Stimulated activated CD4-positive, alpha-beta T cell treated with anti-CD3 and anti-CD28 coated beads, Interleukin-4, amount 100 ng/mL, for 24 hours (primary cell): ENCODE results near the gene CAMTA1.

Source experiments
- DNase-seq: peaks from one replicate; pipeline ENCODE4 v3.0.0-alpha.2; 2020

The CAMTA1 gene

DNA sequence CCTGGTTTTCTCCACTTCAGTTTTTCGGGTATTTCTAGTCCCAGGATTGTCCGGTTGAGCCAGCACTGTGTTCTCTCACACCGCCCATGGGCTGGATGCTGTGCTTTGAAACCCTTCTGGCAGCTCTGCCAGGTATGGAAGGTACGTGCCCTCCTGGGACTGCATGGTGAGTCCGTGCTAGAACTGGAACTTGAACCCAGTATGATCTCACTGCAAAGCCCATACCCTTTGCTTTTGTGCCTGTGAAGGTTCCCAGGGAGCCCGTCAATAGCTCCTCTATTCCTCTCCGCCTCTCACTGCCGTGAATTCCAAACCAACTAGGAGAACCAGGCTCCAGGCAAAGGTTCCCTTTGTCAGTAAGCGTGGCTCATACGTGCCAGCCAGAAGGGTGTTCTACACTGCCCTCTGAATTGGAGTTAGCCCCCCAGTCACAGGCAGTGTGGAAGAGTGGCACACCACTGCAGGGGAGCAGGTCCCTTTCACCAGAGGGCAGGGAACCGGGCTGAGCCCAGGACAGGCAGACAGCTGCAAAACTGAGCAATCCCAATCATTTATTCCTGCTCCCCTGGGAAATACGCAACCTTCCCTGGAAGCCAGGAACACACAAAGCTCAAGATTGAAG, 310.2 kb downstream of the CAMTA1 start:
- DNase-seq, result no peak

DNA sequence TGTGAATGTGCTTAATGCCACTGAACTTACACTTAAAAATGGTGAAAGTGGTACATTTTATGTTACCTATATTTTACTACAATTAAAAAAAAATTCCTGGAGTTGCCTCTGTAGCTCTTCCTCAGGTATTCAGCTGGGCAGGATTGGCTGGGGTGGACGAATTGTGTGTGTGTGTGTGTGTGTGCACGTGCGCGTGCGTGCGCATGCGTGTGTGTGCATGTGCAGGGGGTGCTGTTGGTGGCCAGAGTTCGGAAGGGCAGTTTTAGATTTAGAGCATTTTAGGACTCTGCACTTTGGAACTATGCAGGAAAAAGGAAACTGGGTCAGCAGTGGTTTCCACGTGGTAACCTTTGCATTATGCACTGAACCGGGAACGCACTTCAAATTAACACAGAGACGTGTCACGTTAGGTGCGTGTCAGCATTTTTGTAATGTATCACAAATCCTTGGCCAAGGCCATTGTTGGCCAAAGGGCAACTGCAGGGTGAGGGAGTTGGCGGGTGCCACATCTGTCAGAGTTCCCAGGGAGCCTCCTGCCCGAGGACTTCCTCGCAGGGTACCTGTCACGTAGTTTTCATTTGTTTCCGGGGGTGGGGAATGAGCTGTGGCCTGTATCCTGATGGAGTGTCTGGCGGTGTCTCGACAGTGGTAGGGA, 312.8 kb downstream of the CAMTA1 start:
- no peak for DNase-seq

DNA sequence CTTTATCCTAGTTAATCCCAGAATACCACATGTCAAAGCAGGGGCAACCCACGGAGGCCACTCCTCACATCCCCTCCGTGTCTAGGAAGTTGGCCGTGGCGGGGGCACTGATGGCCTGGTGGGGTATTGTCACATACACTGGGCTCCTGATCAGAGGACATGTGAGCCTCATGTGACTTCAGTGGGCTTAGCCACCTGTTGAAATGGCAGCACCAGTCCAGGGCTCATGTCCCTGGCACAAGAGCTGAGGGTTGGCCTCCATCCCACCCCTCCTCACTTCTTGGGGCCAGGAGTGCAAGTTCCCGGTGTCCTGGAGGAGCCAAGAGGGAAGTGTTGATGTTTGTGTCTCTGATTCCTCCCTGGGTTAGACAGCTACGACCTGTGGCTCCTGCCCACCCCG, 313.4 kb downstream of the CAMTA1 start:
- no peak for DNase-seq

DNA sequence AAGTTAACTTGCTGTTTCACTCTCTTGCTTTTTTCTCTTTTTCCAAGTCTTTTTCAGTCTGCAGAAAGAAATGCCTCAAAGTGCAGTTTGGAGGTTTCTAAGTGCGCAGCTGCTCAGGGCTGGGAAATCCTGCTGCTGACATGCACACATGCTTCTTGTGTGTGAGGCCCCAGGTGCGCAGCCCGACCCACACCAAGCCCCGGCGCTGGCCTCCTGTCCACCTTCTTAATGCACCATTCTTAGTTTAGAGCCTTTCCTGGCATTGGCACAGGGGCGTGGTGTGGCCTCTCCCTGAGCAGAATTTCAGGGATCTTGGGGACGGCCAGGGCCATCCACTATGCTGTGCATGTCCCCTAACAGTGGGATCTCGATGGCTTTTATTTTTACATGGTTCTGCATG, 315.2 kb downstream of the CAMTA1 start:
- DNase-seq, result no peak

DNA sequence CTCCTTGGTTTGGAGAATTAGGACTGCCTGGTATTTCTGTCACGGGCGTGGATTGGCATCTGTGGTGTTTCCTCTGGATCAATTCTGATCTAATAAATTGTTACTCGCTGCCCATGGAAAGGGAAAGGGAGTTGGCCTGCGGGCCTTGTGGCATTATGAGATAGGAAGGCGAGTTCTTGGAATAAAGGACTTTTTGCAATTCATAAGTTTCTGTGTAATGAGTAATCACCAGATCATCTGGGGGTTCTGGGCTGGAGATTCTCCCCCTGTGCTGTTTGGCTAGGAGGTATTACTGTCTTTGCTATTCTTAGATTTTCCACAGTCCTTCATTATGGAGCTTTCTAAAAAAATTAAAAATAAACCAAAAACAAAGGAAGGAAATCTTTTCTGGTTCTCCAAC, 315.9 kb downstream of the CAMTA1 start:
- DNase-seq, result no peak

DNA sequence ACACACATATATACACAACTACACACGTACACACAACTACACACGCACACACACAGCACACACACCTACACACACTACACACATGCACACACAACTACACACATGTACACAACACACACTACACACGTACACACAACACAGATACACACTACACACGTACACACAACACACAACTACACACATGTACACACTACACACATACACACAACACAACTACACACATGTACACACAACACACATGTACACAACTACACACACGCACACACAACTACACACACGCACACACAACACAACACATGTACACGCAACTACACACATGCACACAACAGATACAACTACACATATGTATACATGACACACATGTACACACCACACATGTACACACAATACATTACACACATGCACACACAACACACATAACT, 318.1 kb downstream of the CAMTA1 start:
- no peak for DNase-seq

DNA sequence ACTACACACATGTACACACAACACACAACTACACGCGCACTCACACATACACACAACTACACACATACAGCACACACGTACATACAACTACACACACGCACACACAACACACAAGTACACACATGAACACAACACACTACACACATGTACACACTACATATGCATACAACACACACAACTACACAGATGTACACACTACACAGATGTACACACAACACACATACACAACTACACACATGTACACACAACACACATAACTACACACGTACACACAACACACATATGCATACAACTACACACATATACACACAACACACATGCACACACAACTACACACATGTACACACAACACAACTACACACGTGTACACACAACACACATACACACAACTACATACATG, 318.6 kb downstream of the CAMTA1 start:
- no peak for DNase-seq

DNA sequence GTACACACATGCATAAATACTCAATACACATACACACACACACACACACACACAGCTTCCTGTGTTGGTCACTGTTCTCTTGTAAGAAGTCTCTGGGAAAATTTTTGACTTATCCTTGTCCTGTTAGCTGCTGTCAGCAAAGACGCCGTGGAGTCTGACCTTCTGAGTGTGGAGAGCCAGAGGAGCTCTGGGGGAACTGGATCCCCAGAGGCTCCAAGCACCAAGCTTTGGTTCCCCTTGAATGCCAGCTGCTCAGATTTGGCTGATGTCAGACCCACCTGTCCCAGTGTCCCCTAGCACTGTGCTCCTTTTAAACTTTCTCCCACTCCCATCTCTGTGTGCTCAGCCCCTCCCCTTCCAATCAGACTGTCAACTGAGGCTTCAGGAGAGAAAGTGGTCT, 319.1 kb downstream of the CAMTA1 start:
- no peak for DNase-seq

DNA sequence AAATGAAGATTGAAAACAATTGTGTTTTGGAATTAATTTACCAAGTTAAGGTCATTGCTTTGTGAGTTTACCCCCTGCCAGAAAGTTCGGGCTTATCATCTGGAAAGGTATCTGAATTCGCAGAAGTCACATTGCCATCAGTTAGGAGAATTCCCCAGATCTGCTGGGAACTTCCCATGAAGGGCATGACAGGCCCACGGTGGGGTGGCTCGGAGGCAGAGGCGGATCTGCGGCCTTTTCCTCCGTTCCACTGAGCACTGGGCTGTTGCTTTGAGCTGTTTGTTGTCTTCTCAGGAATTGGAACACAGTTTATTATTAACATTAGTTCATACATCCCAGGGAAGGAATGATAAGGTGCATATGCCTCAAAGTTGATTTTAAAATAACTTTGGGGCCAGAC, 320.0 kb downstream of the CAMTA1 start:
- no peak for DNase-seq

DNA sequence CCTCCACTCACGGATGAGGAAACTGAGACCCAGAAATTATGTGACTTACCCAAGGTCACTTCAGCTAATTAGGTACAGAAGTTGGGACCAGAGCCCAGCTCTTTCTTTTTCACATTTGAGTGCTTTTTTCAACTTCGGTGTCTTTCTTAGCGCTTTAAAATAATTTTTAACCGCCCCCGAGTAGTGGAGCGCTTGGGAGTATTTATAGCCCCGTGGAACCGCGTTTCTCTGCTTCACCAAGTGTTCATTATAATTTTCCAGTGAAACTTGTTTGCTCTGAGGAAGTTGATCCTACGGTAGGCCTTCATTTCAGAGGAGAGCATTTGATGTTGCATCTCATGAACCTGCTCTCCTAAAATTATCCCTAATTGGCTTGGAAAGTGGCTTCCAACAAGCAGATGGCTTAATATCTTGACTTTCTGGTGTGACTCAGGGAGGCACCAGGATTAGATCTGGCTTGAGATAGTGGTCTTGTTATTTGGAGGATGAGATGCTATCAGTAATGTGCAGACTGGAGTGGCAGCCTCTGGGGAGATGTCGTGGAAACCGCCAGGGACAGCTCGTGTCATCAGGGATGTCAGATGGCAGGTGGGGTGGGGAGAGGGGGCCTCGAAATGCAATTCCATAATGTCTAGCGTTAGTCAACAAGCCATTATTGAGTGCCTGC, 321.3 kb downstream of the CAMTA1 start:
- DNase-seq, result no peak

DNA sequence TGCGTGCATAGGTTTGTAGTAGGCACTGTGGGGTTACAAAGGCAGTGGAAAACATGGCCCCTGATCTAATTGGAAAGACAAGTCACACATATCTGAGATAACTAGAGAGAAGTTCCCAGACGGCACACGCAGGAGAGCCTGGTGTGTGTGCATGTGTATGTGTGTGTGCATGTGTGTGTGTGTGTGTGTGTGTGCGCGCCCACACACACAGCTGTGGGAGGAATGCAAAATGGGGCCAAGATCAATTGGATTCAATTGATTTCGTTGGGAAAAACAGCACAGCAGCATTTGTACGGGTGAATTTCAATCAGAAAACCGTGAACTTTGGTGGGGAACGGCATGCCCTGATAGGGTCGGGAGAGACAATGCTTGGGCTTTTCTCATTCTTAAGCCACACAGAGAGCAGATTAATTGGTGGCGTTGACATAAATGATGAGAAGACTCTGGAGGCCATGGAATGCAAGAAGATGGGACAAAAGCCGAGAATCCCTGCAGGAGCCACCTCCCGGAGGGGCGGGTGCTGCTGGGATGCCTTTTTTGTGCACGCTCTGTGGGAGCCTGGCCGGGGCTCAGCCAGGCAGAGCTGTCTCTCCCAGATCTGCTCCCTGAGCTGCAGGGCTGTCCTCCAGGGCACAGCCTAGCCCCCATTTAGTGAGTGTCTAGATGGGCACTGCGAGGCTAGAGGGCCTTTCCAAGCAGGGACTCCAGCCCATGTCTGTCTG, 322.0 kb downstream of the CAMTA1 start:
- no peak for DNase-seq

DNA sequence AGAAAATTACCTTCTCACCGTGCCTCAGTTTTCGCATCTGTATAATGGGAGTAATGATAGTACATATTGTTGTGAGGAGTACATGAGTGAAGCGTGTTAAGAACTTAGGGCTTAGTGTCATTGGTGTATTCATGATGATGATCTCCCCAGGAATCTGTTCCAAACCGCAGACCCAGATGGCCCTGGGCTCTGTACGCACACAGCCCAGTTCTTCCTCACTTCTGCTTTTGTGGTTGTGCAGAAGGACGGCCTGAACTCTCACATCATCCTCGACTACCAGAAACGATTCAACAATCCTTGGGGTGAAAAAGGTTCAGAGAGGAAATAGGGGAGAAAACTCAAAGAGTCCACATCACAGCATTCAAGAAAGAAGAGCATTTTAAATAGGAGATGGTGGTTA, 323.0 kb downstream of the CAMTA1 start:
- no peak for DNase-seq

DNA sequence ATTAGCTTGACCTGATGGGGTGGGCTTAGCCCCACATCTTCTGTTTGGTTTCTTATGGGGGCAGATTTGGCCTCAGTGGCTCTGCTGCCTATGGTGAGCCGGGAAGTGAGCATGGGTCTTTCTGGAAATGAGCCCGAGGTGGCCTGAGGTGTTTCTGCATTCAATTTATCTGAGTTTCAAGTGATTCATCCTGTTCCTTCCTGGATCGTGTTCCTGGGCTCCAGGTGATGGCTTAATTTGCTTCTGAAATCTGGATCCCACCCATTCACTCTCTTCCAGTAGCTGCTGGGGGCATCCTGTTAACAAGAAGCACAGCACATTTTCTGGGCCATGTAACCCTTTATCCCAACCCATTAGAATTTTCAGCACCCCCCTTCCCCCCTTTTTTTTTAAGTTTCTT, 324.6 kb downstream of the CAMTA1 start:
- DNase-seq, result no peak

DNA sequence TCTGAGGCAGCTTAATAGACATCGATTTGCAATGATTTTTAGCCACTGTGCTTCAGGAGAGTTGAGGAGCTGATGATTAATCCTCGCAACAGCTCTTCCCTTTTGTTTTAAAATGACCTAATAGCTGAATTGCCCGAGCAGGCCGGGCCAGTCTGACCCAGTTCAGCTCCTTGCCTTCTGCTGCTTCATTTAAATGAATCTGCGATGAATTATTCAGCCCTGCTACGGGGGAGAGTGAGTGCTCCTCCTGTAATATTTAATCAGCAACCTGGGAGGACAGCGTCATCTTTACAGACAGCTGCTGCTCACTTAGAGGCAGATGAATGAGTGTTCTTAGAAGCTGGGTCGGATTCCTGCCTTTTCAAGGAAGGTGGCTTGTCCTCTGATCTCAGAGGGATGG, 325.1 kb downstream of the CAMTA1 start:
- no peak for DNase-seq

DNA sequence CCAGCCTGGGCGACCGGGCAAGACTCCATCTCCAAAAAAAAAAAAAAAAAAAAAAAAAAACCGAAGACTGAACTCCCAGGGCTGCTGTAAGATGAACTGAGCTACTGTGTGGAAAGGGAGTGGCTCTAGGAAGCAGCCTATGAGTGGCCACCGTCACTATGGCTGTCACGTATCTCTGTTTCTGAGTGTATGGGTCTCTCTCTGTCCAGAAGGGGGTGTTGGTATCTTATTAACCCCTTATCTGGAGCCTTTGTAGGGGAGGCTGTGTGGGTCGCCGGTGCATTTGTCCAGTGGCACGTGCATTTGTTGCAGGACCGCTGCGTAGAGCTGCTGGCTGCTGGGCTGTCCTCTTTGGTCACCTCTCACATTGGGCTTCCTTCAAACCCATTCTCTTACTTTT, 326.6 kb downstream of the CAMTA1 start:
- DNase-seq, result no peak

DNA sequence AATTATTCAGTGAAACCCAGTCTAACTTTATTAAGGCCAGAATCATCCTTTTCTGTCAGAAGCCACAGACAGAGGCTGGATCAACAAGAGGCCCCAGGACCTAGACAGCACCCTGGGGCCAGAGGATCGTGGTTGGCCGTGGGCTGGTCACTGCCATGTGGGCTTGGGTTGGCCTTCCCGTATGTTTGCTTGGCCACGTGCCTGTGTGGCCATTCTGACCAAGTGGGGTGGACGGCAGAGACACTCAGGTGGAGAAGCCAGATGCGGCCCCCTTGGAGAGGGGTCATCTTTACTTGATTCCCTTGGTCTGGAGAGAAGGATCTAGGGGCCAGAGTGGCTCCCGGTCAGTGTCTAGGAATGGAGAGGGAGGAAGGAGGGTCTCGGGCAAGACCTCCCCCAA, 327.9 kb downstream of the CAMTA1 start:
- DNase-seq, result no peak

DNA sequence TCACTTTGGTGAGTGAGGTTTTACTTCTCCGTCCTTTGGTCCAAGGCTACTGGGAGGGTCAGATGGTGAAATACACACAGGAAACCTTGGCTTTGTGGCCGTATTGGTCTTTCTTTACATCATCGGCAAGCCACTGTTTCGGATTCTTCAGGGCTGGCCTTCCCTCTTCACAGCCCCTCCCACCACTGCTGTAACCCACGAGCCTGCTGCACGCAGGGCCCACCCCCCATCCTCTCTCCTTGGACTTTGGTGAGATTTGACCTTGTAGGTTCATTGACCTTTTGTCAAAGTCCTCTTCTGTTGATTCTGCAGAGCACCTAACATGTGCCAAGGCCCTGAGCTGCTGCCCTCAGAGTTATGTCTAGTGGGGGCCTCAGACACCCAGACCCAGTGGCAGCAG, 328.6 kb downstream of the CAMTA1 start:
- DNase-seq, result no peak

DNA sequence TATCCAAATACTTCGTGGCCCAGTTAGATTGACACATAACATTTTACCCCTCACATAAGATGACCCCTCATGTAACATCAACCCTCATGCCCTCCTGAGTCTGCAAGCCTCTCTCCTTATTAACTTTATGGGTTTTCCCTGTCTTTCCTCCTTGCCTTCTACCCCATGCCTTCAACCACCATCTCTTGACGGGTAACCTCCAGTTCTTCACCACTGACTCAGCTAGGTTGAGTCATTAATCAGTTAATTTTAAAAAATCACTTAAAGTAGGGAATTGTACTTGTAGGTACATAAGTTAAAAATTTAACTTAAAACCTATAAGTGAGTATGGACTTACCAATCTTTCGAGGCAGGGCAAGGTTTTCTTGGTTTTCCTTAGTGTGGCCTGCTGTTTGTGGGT, 330.7 kb downstream of the CAMTA1 start:
- no peak for DNase-seq

DNA sequence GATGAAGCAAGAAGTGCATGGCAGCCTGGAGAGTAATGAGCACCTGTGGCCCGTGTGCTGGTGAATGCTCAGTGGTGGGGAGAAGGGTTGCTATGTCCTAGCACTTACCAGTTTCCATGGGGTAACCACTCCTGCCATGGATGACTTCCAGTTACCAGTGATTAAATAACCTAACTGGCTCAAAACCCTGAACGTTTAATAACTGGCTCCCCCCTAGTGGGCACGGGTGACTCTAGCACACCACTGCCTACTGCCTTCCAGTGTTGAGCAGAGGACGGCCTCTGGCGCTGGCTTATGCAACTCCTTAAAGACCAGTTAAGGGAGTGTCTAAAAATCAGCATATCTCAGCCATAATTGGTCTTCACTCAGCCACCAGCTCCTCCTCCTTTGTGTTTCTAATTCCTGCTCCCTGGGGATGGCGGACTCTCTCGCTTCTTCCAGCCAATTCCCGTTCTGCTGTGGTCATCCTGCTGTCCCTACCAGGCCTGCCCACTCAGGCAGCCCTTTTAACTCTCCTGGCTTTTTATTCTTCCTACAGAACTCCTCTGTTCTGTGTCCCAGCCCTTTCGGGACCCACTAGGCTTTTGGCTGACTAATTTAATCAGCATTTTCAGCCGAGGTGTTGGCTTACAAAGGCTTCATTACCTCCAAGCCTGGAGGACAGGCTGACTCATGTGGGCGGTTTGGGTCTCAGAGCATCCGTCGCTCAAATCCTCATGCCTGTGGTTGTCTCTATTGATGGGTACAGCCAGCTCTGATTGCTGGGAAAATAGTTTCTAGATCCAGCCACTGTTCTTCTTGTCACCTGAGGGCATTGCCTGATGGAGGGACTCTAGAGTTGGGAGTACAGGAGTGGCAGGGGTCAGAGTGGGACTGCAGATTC, 332.4 kb downstream of the CAMTA1 start:
- no peak for DNase-seq

DNA sequence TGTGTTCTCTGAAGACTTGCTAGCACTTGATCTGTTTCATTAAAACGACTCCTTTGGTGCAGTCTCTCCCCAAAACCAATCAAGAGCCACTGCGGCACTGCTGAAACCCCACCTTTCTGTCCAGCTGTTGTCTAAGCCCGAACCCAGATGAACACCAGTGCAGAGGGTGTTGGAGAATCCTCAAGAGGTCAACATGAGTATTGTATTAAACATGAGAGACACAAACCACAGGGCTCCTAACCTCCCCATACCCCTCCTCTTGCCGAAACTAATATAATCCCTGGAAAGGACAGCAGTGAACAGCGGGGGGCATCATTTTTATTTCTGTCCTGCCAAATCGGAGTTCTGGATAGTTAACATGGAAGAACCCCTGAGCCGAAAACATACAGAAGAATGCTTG, 333.9 kb downstream of the CAMTA1 start:
- DNase-seq, result no peak

DNA sequence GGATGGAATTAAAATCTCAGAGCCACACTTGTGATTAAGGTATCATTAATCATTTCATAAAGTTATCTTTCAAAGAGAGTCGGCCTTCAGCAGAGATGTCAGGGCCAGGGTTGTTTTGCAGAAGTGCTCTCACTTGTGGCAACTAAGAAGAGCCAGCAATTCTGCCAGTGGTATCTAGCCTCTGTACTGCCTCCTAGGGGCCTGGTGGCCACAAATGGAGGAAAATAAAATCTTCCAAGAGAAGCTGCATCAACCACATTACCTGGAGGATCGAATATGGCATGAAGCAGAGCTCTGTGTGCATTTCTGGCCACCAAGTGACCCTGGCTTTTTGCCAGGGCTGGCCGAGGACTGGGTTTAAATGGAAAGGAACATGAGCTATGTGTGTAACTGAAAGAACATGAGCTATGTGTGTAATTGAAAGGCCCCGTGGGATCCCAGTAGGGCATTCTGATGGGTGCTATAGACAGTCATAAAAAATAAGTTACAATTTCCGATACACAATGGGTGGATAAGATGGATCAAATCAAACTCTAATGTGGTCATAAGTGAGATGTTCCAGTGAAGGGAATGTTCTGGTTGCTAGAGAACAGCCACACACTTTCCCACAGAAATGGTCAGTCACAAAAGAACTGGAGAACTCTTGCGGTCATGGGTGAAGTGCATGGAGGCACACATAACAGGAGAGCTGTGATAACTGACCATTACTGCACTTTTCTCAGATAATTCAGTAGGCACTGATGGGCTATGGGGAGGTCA, 335.8 kb downstream of the CAMTA1 start:
- DNase-seq, result no peak

DNA sequence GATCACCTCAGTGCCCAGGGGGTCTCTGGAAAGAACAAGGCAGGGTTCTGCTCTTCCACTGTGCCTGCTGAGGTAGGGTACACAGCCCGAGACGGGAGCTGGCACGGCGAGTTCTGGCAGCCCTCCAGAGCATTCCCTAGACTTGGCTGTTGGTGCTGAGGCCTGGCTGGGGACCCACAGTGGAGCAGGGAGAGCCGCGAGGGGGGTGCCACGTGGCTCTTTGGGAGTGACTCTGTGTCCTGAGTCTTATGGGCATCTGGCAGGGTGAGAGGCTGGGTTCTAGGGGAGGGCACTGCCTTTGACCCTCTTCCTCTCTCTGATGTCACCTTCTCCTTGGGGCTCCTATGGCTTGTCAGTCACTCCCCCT, 336.4 kb downstream of the CAMTA1 start:
- DNase-seq, result no peak
